Measurements from ENCODE around the gene TSPAN9.

TSPAN9 gene

DNA sequence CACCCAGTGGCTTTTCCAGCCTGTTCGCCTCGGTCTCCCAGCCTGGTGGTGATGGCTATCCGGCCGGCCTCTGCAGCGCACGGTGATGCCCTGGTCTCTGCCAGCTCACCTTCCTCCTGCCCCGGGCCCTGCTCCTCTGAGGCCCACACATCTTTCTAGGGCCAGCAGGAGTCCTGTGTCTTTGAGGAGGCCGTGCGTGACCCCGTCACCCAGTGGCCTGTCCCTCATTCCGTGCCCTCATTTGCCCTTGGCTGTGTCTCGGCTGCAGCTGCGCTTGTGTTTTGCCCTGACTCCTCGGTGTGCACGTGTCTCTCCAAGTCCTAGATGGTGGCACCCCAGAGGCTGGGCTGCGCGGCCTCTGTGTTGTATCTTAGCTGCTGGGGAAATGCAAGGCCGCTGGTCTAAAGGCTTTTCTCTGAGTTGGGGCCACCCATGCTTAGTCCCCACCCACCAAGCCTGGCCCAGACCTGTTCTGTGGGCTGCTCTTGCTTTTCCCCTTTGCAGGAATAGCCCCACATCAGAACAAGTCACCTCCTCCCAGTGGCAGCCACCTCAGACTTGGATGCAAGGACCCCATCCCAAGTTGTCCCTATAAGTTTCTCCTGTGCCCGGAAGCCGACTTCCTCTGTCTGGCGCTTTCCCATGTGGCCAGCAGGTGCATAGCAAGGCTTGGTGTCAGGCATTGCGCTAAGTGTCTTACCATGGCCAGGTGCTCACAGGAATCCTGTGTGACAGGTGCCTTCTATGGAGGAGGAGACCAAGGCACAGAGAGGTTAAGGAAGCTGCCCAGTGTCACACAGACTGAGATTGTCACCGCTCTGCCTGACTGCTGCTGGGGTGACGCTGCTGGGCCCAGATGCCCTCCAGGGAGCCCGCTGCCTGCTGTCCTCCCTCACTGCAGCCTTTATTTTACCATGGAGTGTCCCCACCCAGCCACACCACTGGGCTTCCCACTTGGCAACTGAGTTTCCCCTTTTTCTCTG lies 64.5 kb downstream of the TSPAN9 start:
- DNase-seq (ENCODE audit: low read depth): no peak

GRCh38 chr12:3142386-3142785 lies 65.2 kb downstream of the TSPAN9 start:
- no peak for DNase-seq (ENCODE audit: low read depth)

- DNase-seq (ENCODE audit: low read depth): no peak
Measured at GRCh38 chr12:3144495-3144894, 67.3 kb downstream of the TSPAN9 start.

GRCh38 chr12:3145033-3145432 lies 67.9 kb downstream of the TSPAN9 start:
- no peak for DNase-seq (ENCODE audit: low read depth)

- no peak for DNase-seq (ENCODE audit: low read depth)
Measured at GRCh38 chr12:3145546-3146310, 68.5 kb downstream of the TSPAN9 start.

DNA sequence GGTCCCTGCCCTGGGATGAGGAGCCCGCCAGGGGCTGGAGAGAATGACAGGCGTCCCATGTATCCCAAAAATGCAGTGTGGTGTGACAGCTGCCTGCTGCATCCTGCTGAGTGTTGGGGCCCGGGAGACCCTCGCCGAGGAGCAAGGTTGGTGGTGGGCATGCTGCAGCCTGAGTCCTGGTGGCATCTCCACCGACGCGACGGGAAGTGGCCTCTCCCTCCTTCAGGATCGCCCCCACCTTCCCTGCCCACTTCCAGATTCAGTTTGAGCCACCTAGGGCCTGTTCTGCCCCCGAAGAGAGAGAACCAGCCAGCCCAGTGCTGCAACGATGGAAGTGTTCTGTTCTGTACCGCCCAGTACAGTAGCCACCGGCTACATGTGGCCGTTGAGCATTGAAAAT lies 70.1 kb downstream of the TSPAN9 start:
- DNase-seq (ENCODE audit: low read depth): no peak

GRCh38 chr12:3148366-3149000 lies 71.3 kb downstream of the TSPAN9 start:
- DNase-seq (ENCODE audit: low read depth): no peak

- no peak for DNase-seq (ENCODE audit: low read depth)
Measured at GRCh38 chr12:3149515-3150307, 72.5 kb downstream of the TSPAN9 start.

GRCh38 chr12:3150308-3150670 lies 73.1 kb downstream of the TSPAN9 start:
- DNase-seq (ENCODE audit: low read depth): no peak

GRCh38 chr12:3150931-3151835 lies 74.0 kb downstream of the TSPAN9 start:
- DNase-seq (ENCODE audit: low read depth): no peak

GRCh38 chr12:3152011-3152511 lies 74.9 kb downstream of the TSPAN9 start:
- no peak for DNase-seq (ENCODE audit: low read depth)

DNA sequence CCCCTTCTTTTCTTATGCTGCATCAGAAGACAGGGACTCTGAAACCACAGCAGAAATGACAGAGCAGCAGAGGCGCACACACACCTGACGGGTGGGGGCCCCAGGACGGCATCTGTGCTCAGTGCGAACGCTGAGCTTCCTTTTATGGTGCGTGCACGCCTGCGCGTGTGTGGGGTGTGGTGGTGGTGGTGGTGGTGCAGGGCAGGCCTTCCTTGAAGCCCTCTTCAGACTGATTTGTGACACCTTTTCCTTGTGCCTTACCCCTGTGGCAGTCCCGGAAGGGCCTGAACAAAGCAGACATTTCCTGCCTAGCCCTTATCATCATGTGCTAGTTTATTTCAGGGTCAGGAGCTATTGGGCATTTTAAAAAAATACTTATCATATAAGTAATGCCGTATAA lies 75.7 kb downstream of the TSPAN9 start:
- DNase-seq (ENCODE audit: low read depth): no peak

- DNase-seq (ENCODE audit: low read depth): no peak
Measured at GRCh38 chr12:3154006-3154405, 76.8 kb downstream of the TSPAN9 start.

GRCh38 chr12:3155702-3156370 lies 78.7 kb downstream of the TSPAN9 start:
- DNase-seq (ENCODE audit: low read depth): no peak

DNA sequence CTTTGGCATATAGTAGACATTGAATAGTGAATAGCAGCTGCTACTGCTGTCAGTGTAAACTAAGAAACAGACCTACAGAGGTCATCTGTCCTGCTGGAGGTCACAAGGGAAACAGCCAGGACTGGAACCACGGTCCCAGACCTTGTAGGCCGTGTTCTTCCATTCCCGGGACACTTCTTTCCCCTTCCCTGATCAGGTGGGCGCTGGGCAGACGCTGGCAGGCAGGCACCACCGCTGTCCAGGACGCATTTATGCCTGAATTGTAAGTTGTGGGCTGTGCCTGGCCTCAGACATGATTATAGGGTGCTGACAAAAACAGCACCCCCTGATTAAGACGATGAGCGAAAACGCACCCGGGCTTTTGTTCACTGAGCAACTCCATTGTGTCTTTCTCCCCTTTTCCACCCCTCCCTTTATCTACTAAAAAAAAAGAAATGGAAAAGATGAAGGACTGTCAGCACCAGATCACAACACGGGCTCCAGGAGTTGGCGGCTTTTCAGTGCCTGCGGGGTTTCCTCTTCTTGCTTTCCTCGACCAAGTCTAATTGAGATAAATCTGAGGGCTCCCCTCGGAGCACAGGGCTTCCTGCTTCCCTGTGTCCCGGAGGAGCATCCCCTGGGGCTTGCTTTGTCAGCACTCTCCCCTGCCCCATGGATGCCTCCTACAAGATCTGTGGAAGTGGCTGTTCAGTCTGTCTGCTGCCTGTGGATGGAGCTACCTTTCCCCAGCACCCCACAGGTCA lies 80.6 kb downstream of the TSPAN9 start:
- no peak for DNase-seq (ENCODE audit: low read depth)

DNA sequence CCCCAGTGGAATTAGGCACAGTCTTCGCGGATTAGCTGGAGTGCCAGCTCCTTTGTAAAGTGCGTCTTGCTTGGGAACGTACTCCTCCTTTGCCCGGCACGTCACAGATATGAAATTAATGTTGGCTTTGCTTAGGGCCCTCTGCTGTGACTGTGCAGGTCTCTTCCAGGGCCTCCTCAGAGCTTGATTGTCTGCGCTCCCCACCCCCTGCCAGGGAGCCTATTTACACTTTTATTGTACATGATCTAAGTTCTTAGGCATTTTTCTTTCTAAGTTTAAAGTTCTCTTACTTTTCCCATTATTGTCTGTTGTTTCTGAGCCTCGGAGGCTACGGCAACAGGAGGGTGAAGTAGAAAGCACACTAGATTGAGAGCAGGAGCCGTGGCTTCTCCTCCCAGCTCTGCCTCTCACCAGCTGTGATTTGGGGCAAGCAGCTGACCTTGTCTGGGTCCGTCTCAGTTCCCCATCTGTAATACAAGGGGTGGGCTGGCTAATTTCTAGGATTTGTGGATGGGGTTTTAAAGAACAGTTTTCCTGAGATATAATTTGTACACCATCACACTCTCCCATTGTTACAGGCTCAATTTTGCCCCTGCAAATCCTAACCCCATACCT lies 81.8 kb downstream of the TSPAN9 start:
- no peak for DNase-seq (ENCODE audit: low read depth)

- no peak for DNase-seq (ENCODE audit: low read depth)
Measured at GRCh38 chr12:3160081-3160480, 82.9 kb downstream of the TSPAN9 start.

- no peak for DNase-seq (ENCODE audit: low read depth)
Measured at GRCh38 chr12:3161861-3162260, 84.7 kb downstream of the TSPAN9 start.
